ENCODE data around the gene SLC43A3.

The SLC43A3 gene

DNA sequence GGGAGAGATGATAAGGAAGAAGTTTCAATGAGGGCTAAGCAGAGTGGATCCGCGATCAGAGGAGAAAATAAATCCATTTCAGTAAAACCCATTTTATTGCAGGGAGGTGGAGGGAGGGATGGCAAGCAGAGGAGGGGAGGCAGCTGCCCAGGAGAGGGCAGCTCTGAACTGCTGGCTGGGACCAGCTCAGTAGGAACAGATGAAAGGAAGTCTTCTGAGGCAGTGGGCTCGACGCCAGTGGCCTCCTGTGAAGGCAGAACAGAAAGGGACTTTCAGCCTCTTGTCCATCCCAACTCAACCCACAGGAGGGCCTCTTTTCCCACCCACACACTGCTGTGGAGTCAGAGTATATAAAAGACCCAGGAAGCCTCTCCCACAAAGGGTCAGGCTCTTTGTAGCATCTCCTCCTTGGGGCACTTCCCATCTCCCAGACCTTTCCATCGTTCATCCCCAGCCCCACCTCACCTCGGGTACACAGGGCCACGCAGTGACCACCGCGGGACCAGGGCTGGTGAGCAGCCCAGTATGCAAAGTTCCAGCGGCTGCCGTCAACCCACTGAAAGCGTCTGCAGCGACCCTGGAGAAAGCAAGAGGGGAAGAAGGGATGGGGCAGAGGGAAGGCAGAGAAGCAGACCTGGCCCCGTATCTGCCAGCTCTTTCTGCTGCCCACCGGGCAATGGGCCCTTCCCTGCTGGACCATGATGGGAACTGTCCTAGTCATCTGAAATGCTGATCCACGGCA, 39.5 kb downstream of the SLC43A3 start:
- Histone ChIP-seq H3K36me3 (ENCODE audit: control insufficient read depth in 2 of 2, insufficient read depth in 2 of 2, low read length in 2 of 2) (no peaks in the 10 kb centered on the region), H3K27ac (ENCODE audit: low read depth in 2 of 2, low read length in 2 of 2) (no peak overlapping the region), H3K4me3 (ENCODE audit: low read length in 2 of 2) (no peak overlapping the region), H3K9me3 (ENCODE audit: control insufficient read depth in 2 of 2, low read length in 2 of 2) (no peaks in the 10 kb centered on the region), H3K27me3 (ENCODE audit: control insufficient read depth in 2 of 2, insufficient read depth in 2 of 2, low read length in 2 of 2) (no peaks in the 10 kb centered on the region), H3K4me1 (ENCODE audit: control insufficient read depth in 2 of 2, insufficient read depth in 2 of 2, low read length in 2 of 2) (no peaks in the 10 kb centered on the region), H3K9ac (ENCODE audit: low read depth in 1 of 2, low read length in 2 of 2) (no peak overlapping the region)

DNA sequence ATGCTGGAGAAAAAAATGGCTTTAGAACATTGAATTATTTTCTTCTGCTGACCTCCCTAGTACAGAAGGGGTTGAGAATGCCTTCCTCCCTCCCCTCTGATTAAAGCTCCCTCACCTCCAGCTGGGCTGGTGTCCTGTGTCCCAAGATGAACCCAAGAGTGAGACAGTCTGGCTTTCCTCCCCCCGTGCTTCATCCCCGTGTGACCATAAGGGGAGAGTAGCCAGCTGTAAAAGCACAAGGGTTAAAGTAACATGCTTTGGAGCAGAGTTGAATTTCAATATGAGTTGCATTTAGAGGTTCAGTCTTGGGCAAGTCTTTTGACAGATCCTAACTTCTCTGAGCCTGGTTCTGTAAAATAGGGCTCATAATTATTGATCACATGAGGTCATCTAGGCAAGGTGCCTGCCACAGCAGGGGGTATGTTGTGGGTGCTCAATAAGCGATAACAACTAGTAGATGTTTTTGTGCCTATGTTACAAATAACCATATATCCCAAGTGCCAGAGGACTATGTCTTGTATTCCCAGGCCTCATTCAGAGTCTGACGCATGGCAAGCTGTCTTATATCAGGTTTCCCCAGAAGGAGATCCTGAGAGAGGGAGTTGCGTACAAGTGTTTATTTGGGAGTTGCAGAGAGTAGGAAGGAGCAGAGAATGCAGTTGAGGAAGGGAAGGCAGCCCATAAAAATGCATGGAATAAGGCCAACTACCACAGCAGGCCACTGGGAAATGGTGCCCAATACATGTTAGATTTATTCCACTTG, 40.6 kb downstream of the SLC43A3 start:
- no peaks in the 10 kb centered on the region for H3K9me3 ChIP-seq (ENCODE audit: control insufficient read depth in 2 of 2, low read length in 2 of 2)
- H3K27ac ChIP-seq (ENCODE audit: low read depth in 2 of 2, low read length in 2 of 2) = no peak overlapping the region
- no peaks in the 10 kb centered on the region for H3K27me3 ChIP-seq (ENCODE audit: control insufficient read depth in 2 of 2, insufficient read depth in 2 of 2, low read length in 2 of 2)
- H3K4me3 ChIP-seq (ENCODE audit: low read length in 2 of 2) = no peak overlapping the region
- no peaks in the 10 kb centered on the region for H3K4me1 ChIP-seq (ENCODE audit: control insufficient read depth in 2 of 2, insufficient read depth in 2 of 2, low read length in 2 of 2)
- no peaks in the 10 kb centered on the region for H3K36me3 ChIP-seq (ENCODE audit: control insufficient read depth in 2 of 2, insufficient read depth in 2 of 2, low read length in 2 of 2)
- no peak overlapping the region for H3K9ac ChIP-seq (ENCODE audit: low read depth in 1 of 2, low read length in 2 of 2)

DNA sequence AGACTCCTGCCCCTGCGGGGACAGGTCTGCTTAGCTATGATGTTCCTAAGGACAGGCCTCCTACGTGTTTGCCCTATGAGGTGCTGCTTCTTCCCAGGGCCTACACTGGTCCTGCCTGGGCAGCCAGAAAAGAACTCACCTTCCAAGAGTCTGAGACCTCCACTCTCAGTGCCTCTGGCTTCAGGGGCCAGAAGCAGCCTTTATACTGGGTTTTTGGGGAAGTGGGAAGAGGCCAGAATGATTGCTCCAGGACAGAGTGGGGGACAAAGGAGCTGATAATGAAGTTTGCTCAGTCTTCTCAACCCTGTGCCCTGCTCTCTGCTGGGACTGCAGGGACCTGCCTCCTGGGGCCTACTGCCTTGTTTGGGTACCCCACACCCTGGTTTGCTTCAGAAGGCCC, 45.9 kb downstream of the SLC43A3 start, which contains the start of gene PRG3:
Gene PRG3 (minus strand): TSS at position 176 of the 400 bp plus-strand sequence. CDS start 442 bp downstream, outside the sequence.
- no peak within 1 kb of the TSS for H3K4me3 ChIP-seq (ENCODE audit: low read length in 2 of 2)
- no peaks in the 10 kb centered on the region for H3K9me3 ChIP-seq (ENCODE audit: control insufficient read depth in 2 of 2, low read length in 2 of 2)
- H3K9ac ChIP-seq (ENCODE audit: low read depth in 1 of 2, low read length in 2 of 2) = no peak within 1 kb of the TSS

DNA sequence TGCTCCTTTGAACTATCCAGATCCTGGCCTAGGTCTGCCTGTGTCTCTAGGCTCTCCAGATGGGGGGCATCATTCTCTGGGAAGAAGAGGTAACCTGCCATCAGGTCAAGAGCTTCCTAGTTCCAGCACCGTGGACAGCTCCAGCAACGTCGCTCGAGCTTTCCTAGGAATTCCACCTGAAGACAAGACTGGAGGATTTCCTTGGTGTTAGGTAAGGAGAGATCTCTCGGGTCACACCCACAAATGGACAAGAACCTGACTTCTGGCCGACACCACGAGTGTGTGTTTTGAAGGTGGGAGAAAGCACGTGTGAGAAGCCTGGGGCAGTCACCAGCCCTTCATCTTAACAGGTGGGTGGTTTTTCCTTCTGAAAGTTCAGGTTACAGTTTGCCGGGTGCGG, 47.2 kb downstream of the SLC43A3 start:
- no peak overlapping the region for H3K27ac ChIP-seq (ENCODE audit: low read depth in 2 of 2, low read length in 2 of 2)
- no peaks in the 10 kb centered on the region for H3K9me3 ChIP-seq (ENCODE audit: control insufficient read depth in 2 of 2, low read length in 2 of 2)
- H3K9ac ChIP-seq (ENCODE audit: low read depth in 1 of 2, low read length in 2 of 2) = no peak overlapping the region
- H3K36me3 ChIP-seq (ENCODE audit: control insufficient read depth in 2 of 2, insufficient read depth in 2 of 2, low read length in 2 of 2) = no peaks in the 10 kb centered on the region
- no peak overlapping the region for H3K4me3 ChIP-seq (ENCODE audit: low read length in 2 of 2)
- no peaks in the 10 kb centered on the region for H3K4me1 ChIP-seq (ENCODE audit: control insufficient read depth in 2 of 2, insufficient read depth in 2 of 2, low read length in 2 of 2)
- no peaks in the 10 kb centered on the region for H3K27me3 ChIP-seq (ENCODE audit: control insufficient read depth in 2 of 2, insufficient read depth in 2 of 2, low read length in 2 of 2)

More for the DNA sequence above, 45.9 kb downstream of the SLC43A3 start, which contains the start of gene PRG3:
- Histone ChIP-seq H3K4me1 (ENCODE audit: control insufficient read depth in 2 of 2, insufficient read depth in 2 of 2, low read length in 2 of 2) (no peaks in the 10 kb centered on the region), H3K27ac (ENCODE audit: low read depth in 2 of 2, low read length in 2 of 2) (no peak within 1 kb of the TSS), H3K36me3 (ENCODE audit: control insufficient read depth in 2 of 2, insufficient read depth in 2 of 2, low read length in 2 of 2) (no peaks in the 10 kb centered on the region), H3K27me3 (ENCODE audit: control insufficient read depth in 2 of 2, insufficient read depth in 2 of 2, low read length in 2 of 2) (no peaks in the 10 kb centered on the region)

DNA sequence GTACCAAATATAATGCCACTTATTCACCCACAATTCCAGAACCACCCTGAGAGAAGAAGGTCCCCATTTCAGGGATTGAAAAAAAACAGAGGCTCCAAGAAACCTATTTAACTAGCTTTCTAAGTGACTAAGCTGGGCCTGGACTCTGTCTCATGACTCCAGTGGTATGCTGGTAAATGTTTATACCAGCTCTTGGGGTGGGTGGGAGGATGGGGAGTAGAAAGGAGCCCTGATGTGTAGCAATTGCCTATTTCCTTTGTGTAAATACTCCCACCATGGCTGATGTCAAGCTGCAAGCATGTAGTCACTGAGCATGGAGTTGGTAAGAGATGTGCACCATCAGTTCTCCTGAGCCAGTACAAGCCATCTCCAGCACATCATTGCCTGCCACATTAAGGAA, 48.7 kb downstream of the SLC43A3 start:
- no peak overlapping the region for H3K4me3 ChIP-seq (ENCODE audit: low read length in 2 of 2)
- no peak overlapping the region for H3K27ac ChIP-seq (ENCODE audit: low read depth in 2 of 2, low read length in 2 of 2)
- H3K36me3 ChIP-seq (ENCODE audit: control insufficient read depth in 2 of 2, insufficient read depth in 2 of 2, low read length in 2 of 2) = no peaks in the 10 kb centered on the region
- H3K4me1 ChIP-seq (ENCODE audit: control insufficient read depth in 2 of 2, insufficient read depth in 2 of 2, low read length in 2 of 2) = no peaks in the 10 kb centered on the region
- H3K27me3 ChIP-seq (ENCODE audit: control insufficient read depth in 2 of 2, insufficient read depth in 2 of 2, low read length in 2 of 2) = no peaks in the 10 kb centered on the region
- H3K9ac ChIP-seq (ENCODE audit: low read depth in 1 of 2, low read length in 2 of 2) = no peak overlapping the region
- no peaks in the 10 kb centered on the region for H3K9me3 ChIP-seq (ENCODE audit: control insufficient read depth in 2 of 2, low read length in 2 of 2)

DNA sequence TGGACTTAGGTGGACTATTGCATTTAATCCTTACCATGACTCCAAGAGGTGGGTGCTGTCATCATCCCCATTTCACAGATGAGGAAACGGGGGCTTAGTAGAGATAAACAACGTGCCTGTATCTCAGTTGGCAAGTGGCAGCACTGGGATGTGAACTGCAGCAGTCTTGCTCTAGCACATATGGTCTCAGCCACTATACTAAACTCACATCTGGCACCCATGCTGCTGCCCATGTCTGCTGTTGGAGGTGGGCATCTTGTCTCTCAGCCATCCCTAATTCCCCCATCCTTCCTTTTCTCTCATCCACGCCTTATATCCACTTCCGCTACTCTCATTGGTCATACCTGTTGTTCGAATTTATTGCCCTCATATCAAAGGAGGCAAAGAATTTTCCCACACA, 49.8 kb downstream of the SLC43A3 start:
- H3K27ac ChIP-seq (ENCODE audit: low read depth in 2 of 2, low read length in 2 of 2) = no peak overlapping the region
- H3K4me3 ChIP-seq (ENCODE audit: low read length in 2 of 2) = no peak overlapping the region
- no peaks in the 10 kb centered on the region for H3K4me1 ChIP-seq (ENCODE audit: control insufficient read depth in 2 of 2, insufficient read depth in 2 of 2, low read length in 2 of 2)
- no peaks in the 10 kb centered on the region for H3K36me3 ChIP-seq (ENCODE audit: control insufficient read depth in 2 of 2, insufficient read depth in 2 of 2, low read length in 2 of 2)
- no peak overlapping the region for H3K9ac ChIP-seq (ENCODE audit: low read depth in 1 of 2, low read length in 2 of 2)
- no peaks in the 10 kb centered on the region for H3K27me3 ChIP-seq (ENCODE audit: control insufficient read depth in 2 of 2, insufficient read depth in 2 of 2, low read length in 2 of 2)
- H3K9me3 ChIP-seq (ENCODE audit: control insufficient read depth in 2 of 2, low read length in 2 of 2) = no peaks in the 10 kb centered on the region

DNA sequence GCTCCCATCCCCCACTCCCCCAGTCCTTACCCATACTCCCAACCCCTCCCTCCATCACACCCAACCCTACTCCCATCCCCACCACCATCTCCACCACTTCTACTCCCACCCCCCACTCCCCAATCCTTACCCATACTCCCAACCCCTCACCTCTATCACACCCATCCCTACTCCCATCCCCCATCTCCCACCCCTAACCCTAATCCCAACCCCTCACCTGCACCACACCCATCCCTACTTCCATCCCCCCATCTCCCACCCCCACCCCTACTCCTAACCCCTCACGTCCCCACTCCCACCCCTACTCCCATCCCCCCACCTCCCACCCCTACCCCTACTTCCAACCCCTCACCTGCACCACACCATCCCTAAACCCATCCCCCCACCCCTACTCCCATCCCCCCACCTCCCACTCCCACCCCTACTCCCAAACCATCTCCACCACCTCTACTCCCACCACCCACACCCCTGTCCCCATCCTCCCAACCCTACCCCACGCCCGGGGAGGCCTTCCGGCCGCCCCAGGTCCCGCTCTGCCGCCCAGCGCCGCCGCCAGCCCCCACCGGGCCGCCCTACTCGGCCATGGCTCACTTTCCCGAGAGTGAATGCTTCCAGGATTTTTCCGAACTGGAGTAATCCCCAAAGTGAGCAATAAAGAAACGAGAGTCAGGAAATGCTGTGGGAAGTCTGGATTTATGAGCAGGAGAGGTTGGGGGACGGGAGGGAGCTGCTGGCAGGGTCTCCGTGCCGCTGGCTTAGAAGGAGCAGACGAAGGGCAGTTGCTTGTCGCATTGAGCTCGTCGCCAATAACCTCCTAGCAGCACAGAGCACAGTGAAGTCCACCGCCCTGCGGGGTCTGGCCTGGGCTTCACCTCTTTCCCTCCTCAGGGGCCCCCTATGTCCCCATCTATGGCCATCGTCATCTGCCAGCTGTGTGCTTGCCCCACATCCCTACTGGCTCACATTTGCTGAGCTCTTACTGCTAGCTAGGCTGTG, 50.5 kb downstream of the SLC43A3 start:
- no peak overlapping the region for H3K27ac ChIP-seq (ENCODE audit: low read depth in 2 of 2, low read length in 2 of 2)
- H3K4me1 ChIP-seq (ENCODE audit: control insufficient read depth in 2 of 2, insufficient read depth in 2 of 2, low read length in 2 of 2) = no peaks in the 10 kb centered on the region
- H3K4me3 ChIP-seq (ENCODE audit: low read length in 2 of 2) = no peak overlapping the region
- H3K9ac ChIP-seq (ENCODE audit: low read depth in 1 of 2, low read length in 2 of 2) = no peak overlapping the region
- no peaks in the 10 kb centered on the region for H3K9me3 ChIP-seq (ENCODE audit: control insufficient read depth in 2 of 2, low read length in 2 of 2)
- H3K27me3 ChIP-seq (ENCODE audit: control insufficient read depth in 2 of 2, insufficient read depth in 2 of 2, low read length in 2 of 2) = no peaks in the 10 kb centered on the region
- H3K36me3 ChIP-seq (ENCODE audit: control insufficient read depth in 2 of 2, insufficient read depth in 2 of 2, low read length in 2 of 2) = no peaks in the 10 kb centered on the region

DNA sequence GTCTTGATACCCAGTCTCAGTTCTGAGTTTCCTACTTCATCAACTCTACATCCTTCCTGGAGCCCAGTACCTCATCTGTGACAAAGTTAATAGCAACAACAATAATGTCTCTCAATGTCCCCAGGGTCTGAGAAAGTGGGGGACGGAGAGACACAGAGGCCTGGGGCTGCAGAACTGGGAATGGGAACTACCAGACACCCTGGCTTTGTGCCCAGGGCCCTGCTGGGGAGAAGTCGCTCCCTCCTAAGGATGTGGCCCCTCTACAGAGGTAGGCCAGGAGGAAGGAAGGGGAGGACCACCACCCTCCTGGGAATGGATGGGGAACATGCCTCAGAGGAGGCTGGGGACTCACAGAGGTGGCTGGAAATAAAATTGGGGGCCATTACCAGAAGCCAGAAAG, 51.4 kb downstream of the SLC43A3 start:
- Histone ChIP-seq H3K4me1 (ENCODE audit: control insufficient read depth in 2 of 2, insufficient read depth in 2 of 2, low read length in 2 of 2) (no peaks in the 10 kb centered on the region), H3K9ac (ENCODE audit: low read depth in 1 of 2, low read length in 2 of 2) (no peak overlapping the region), H3K9me3 (ENCODE audit: control insufficient read depth in 2 of 2, low read length in 2 of 2) (no peaks in the 10 kb centered on the region), H3K27ac (ENCODE audit: low read depth in 2 of 2, low read length in 2 of 2) (no peak overlapping the region), H3K27me3 (ENCODE audit: control insufficient read depth in 2 of 2, insufficient read depth in 2 of 2, low read length in 2 of 2) (no peaks in the 10 kb centered on the region), H3K36me3 (ENCODE audit: control insufficient read depth in 2 of 2, insufficient read depth in 2 of 2, low read length in 2 of 2) (no peaks in the 10 kb centered on the region), H3K4me3 (ENCODE audit: low read length in 2 of 2) (no peak overlapping the region)

DNA sequence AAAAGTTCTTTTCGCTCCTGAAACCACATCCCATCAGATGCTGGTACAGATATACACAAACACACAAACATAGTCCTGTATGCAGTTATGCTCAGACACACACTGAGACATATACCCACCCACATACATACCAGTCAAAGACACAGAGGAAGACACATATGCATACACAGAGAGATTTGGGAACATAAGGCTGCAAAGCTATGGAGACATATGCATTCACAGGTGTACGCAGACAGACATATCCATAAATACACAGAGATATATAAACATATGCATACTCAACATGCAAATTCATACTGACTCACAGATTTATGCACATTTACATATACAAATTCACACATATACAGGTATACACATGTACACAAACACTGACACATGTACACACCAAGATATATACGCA, 52.0 kb downstream of the SLC43A3 start:
- no peaks in the 10 kb centered on the region for H3K27me3 ChIP-seq (ENCODE audit: control insufficient read depth in 2 of 2, insufficient read depth in 2 of 2, low read length in 2 of 2)
- H3K27ac ChIP-seq (ENCODE audit: low read depth in 2 of 2, low read length in 2 of 2) = no peak overlapping the region
- H3K4me3 ChIP-seq (ENCODE audit: low read length in 2 of 2) = no peak overlapping the region
- H3K36me3 ChIP-seq (ENCODE audit: control insufficient read depth in 2 of 2, insufficient read depth in 2 of 2, low read length in 2 of 2) = no peaks in the 10 kb centered on the region
- no peaks in the 10 kb centered on the region for H3K9me3 ChIP-seq (ENCODE audit: control insufficient read depth in 2 of 2, low read length in 2 of 2)
- H3K4me1 ChIP-seq (ENCODE audit: control insufficient read depth in 2 of 2, insufficient read depth in 2 of 2, low read length in 2 of 2) = no peaks in the 10 kb centered on the region
- H3K9ac ChIP-seq (ENCODE audit: low read depth in 1 of 2, low read length in 2 of 2) = no peak overlapping the region

Data from mucosa of rectum (tissue), 2 donors.